Measurements from ENCODE around the gene PPP1R13B. TPM values are rescaled to one million over a fixed set of nuclear protein-coding genes. Genes with fewer than 3 reads are reported as not detected.

Gene PPP1R13B
- polyA plus RNA-seq, 1 donor (not counting 4 experiments of a cell fraction or from before 2014, with no cell fraction given) = 7.7 TPM

- FAIRE-seq = no peak
- no peaks in the 10 kb centered on the region for H3K4me1 ChIP-seq (ENCODE audit: control insufficient read depth, extremely low read depth, insufficient read depth, low read length)
- H3K79me2 ChIP-seq (ENCODE audit: control insufficient read depth, insufficient read depth, low read length) = no peaks in the 10 kb centered on the region
- H3K9me1 ChIP-seq (ENCODE audit: control insufficient read depth, extremely low read depth, insufficient read depth, low read length) = no peaks in the 10 kb centered on the region
- H3K4me2 ChIP-seq (ENCODE audit: control insufficient read depth, extremely low read depth, insufficient read depth, low read depth, low read length) = no peak overlapping the region
- no peaks in the 10 kb centered on the region for H3K27me3 ChIP-seq (ENCODE audit: control insufficient read depth, extremely low read depth, insufficient read depth, low read length)
- no peaks in the 10 kb centered on the region for H3K9me3 ChIP-seq (ENCODE audit: control insufficient read depth, low read depth, low read length)
- H3K36me3 ChIP-seq (ENCODE audit: control insufficient read depth in 2 of 2, extremely low read depth in 1 of 2, insufficient read depth in 2 of 2, low read length in 2 of 2) = no peaks in the 10 kb centered on the region
- no peak for DNase-seq (ENCODE audit: low read depth, low spot score)
- H3K4me3 ChIP-seq (ENCODE audit: control insufficient read depth in 2 of 3, extremely low read depth in 1 of 3, insufficient read depth in 2 of 3, low read depth in 1 of 3, low read length in 3 of 3) = no peak overlapping the region
- H3K9ac ChIP-seq (ENCODE audit: control insufficient read depth, extremely low read depth, insufficient read depth, low read length) = no peak overlapping the region
- TF ChIP-seq EZH2 (IDR thresholded peaks at IDR 0.05; ENCODE audit: low read length) (no peak), CTCF (optimal IDR thresholded peaks at IDR 0.05 in 1 of 3, IDR thresholded peaks at IDR 0.05 in 1 of 3, conservative IDR thresholded peaks at IDR 0.05 in 1 of 3; ENCODE audit: extremely low read depth in 1 of 3, insufficient read depth in 2 of 3, low read length in 3 of 3) (no peak)
- no peaks in the 10 kb centered on the region for H4K20me1 ChIP-seq (ENCODE audit: control insufficient read depth, extremely low read depth, insufficient read depth, low read length)
- no peak overlapping the region for H2AFZ ChIP-seq (ENCODE audit: control insufficient read depth, low read length)
- no peak overlapping the region for H3K27ac ChIP-seq (ENCODE audit: control insufficient read depth, insufficient read depth, low read length)
- dilution Hi-C loops (cut with MboI; ENCODE audit: extremely low pct_ligation_motif_present, low sequenced_read_pairs) = no loop called here
These were observed 44.9 kb upstream of the PPP1R13B start for GRCh38 chr14:103892247-103892646.

- no peak for TF ChIP-seq CTCF (optimal IDR thresholded peaks at IDR 0.05 in 1 of 3, IDR thresholded peaks at IDR 0.05 in 1 of 3, conservative IDR thresholded peaks at IDR 0.05 in 1 of 3; ENCODE audit: extremely low read depth in 1 of 3, insufficient read depth in 2 of 3, low read length in 3 of 3)
- no peaks in the 10 kb centered on the region for H3K4me1 ChIP-seq (ENCODE audit: control insufficient read depth, extremely low read depth, insufficient read depth, low read length)
- dilution Hi-C loops (cut with MboI; ENCODE audit: extremely low pct_ligation_motif_present, low sequenced_read_pairs) = no loop called here
- no peaks in the 10 kb centered on the region for H3K9me3 ChIP-seq (ENCODE audit: control insufficient read depth, low read depth, low read length)
- H3K4me3 ChIP-seq (ENCODE audit: control insufficient read depth in 2 of 3, extremely low read depth in 1 of 3, insufficient read depth in 2 of 3, low read depth in 1 of 3, low read length in 3 of 3) = no peak overlapping the region
- no peak overlapping the region for H3K9ac ChIP-seq (ENCODE audit: control insufficient read depth, extremely low read depth, insufficient read depth, low read length)
- no peaks in the 10 kb centered on the region for H3K36me3 ChIP-seq (ENCODE audit: control insufficient read depth in 2 of 2, extremely low read depth in 1 of 2, insufficient read depth in 2 of 2, low read length in 2 of 2)
- no peaks in the 10 kb centered on the region for H3K79me2 ChIP-seq (ENCODE audit: control insufficient read depth, insufficient read depth, low read length)
- no peaks in the 10 kb centered on the region for H3K9me1 ChIP-seq (ENCODE audit: control insufficient read depth, extremely low read depth, insufficient read depth, low read length)
- no peak overlapping the region for H2AFZ ChIP-seq (ENCODE audit: control insufficient read depth, low read length)
- no peak for FAIRE-seq
- H3K27ac ChIP-seq (ENCODE audit: control insufficient read depth, insufficient read depth, low read length) = no peak overlapping the region
- H3K4me2 ChIP-seq (ENCODE audit: control insufficient read depth, extremely low read depth, insufficient read depth, low read depth, low read length) = no peak overlapping the region
- peaks cover 5% of the 10 kb centered on the region for H3K27me3 ChIP-seq (ENCODE audit: control insufficient read depth, extremely low read depth, insufficient read depth, low read length)
- no peaks in the 10 kb centered on the region for H4K20me1 ChIP-seq (ENCODE audit: control insufficient read depth, extremely low read depth, insufficient read depth, low read length)
- no peak for DNase-seq (ENCODE audit: low read depth, low spot score)
These were observed 44.4 kb upstream of the PPP1R13B start for GRCh38 chr14:103891667-103892215.
